IPS DF 4.7 (cell line): ENCODE measurements around the gene OGDH.

Source experiments
- DNase-seq: peaks from one replicate; pipeline ENCODE4 v3.0.0-alpha.2; 2013; ENCODE audit warnings: low spot score; ENCODE audit errors: extremely low read depth

Gene OGDH

GRCh38 chr7:44618045-44618444 is 11.6 kb downstream of the OGDH start:
- DNase-seq: no peak

DNA sequence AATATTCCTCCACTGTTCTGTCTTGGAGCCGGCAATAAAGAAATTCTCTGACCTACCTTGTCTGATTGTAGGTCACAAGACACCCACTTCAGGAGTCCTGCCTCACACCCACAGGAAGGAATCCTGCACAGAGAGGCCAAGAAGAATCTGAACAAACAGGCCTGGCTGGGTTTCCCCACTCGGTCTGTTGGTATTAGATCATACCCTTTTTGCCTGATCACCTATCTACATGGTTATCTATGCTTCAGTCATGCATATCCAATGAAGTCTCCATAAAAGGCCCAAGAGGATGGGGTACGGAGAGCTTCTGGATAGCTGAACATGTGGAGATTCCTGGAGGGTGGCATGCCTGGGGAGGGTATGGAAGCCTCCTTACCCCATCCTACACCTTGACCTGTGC is 12.3 kb downstream of the OGDH start:
- no peak for DNase-seq

DNA sequence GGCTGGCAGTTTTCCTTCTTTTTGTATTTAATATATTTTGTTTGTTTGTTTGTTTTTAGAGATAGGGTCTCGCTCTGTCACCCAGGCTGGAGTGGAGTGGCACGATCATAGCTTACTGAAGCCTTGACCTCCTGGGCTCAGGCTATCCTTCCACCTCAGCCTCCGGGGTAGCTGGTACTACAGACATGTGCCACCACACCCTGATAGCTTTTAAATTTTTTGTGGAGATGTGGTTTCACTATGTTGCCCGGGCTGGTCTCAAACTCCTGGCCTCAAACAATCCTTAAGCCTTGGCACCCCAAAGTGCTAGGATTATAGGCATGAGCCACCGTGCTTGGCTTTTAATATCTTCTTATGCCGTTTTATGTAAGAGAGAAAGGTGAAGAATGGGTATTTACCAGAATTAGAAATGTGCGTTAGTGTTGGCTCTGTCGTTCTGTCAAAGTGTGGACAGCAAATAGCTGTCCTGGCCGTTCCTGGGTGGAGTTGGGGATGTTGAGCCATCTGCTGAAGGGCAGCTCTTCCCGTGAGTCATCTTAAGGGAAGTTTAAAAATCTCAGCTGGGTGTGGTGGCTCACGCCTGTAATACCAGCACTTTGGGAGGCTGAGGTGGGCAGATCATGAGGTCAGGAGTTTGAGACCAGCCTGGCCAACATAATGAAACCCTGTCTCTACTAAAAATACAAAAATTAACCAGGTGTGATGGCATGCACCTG is 14.8 kb downstream of the OGDH start:
- no peak for DNase-seq

GRCh38 chr7:44621750-44622103 is 15.3 kb downstream of the OGDH start:
- DNase-seq: no peak

- no peak for DNase-seq
Measured at GRCh38 chr7:44622342-44623151, 16.1 kb downstream of the OGDH start.

GRCh38 chr7:44624318-44624717 is 17.9 kb downstream of the OGDH start:
- no peak for DNase-seq

DNA sequence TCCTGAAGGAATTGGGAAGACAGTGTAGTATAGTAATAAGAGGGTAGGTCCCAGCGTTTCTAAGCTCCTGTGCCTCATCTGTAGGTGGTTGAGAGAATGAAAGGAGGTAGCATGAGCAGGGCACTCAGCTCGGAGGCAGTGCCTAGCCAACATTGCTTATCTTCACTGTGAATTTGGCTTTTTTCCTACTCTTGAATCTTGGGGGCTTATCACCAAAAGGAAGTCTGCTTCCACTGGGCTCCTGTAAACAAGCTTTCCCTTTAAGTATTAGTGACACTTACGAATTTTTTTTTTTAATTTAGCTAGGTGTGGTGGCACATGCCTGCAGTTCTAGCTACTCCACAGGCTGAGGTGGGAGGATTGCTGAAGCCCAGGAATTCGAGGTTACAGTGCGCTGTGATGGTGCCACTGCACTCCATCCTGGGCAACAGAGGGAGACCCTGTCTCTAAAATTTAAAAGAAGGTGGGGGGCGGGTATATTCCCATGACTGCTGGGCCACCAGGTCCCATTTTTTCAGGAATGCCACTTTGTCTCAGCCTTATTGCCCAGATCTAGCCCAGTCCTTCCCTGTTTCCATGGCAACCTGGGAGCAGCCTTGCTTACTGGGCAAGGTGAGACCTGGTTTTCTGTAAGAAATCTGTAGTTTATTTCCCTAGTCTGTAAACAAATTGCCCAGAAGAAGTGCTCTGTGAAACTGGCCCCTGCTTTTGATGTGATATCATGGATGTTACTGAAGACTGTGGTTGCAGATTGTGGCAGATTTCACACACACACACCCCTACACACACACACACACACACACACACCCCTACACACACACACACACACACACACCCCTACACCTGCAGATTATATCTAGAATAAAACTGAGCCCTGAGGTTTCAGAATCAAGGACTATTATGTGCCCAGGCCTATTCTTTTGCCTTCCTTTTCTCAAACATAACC is 19.4 kb downstream of the OGDH start:
- DNase-seq: no peak

DNA sequence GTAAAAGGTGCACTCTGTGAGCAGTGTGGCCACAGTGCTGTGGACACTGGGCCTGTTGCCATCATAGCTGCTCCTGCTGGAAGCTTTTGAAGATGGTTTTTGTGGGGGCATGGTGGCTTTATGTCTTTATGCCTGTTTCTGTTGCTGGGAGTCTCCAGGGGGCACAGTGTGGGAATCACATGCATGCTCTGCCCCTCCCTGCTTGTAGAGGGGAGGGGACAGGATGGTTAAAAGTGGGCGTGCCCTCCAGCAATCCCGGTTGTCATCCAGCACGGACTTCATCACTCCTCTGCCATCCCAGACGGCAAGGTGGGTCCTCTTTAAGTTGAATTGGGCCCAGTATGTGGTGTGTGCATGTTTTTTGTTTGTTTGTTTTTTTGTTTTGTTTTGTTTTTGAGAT is 20.2 kb downstream of the OGDH start:
- no peak for DNase-seq

GRCh38 chr7:44629829-44630522 is 23.5 kb downstream of the OGDH start:
- DNase-seq: no peak

DNA sequence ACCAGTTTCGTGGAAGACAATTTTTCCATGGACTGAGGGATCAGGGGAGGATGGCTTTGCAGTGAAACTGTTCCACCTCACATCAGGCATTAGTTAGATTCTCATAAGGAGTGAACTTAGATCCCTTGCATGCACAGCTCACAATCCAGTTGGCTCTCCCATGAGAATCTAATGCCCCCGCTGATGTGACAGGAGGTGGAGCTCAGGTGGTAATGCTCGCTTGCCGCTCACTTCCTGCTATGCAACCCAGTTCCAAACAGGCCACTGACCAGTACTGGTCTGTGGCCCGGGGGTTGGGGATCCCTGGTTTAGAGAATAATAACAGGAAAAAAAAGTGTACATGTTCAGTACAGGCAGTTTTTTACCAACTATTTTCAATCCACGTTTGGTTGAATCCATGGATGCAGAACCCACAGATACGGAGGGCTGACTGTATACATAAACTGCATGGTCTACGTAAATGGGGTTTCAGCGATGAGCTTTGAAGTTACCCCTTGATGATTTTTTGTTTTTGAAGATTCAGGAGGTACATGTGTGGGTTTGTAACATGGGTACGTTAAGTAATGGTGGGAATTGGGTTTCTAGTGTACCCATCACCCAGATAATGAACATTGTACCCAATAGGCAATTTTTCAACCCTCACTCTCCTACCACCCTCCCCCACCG is 24.5 kb downstream of the OGDH start:
- DNase-seq: no peak

DNA sequence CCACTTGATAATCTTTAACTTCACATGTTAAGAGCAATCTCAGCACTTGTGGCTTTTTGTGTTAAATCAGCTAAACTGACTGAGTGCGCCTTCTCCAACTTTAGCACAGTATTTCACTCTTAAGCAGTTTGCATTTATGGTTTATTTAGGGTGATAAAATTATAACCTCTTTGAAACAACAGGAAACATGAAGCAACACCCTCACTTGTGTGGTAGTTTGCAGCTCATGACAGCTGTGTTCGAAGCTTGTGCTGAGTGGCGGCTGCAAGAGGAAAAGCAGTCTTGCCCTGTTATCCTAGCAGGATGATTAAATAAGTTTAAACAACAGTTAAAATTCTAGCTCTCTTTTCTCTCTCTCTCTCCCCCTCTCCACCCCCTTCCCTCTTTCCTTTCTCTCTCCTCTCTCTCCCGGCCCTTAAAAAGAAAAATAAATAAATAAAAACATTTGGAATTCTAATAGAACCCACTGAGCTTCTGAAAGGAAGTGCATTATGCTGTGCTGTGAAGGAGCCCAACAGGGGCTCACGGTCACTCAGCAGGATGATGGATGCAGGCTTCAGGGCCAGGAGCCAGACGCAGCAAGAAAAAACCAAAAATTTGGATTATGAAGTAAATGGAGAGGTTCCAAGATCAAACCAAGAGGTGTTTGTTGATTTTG is 25.2 kb downstream of the OGDH start:
- DNase-seq: no peak

DNA sequence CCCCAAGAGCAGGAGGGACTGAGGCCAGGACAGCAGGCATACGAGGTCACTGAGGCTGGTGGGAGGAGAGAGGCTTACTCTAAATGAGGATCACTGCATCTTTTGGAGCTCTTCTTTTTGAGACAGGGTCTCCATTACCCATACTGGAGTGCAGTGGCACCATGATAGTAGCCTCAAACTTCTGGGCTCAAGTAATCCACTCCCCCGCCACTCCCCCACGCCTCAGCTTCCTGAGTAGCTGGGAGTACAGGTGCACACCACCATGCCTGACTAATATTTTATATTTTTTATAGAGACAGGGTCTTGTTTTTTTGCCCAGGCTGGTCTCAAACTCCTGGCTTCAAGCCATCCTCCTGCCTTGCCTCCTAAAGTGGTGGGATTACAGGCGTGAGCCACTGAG is 25.8 kb downstream of the OGDH start:
- DNase-seq: no peak

GRCh38 chr7:44633254-44634186 is 27.1 kb downstream of the OGDH start:
- no peak for DNase-seq

DNA sequence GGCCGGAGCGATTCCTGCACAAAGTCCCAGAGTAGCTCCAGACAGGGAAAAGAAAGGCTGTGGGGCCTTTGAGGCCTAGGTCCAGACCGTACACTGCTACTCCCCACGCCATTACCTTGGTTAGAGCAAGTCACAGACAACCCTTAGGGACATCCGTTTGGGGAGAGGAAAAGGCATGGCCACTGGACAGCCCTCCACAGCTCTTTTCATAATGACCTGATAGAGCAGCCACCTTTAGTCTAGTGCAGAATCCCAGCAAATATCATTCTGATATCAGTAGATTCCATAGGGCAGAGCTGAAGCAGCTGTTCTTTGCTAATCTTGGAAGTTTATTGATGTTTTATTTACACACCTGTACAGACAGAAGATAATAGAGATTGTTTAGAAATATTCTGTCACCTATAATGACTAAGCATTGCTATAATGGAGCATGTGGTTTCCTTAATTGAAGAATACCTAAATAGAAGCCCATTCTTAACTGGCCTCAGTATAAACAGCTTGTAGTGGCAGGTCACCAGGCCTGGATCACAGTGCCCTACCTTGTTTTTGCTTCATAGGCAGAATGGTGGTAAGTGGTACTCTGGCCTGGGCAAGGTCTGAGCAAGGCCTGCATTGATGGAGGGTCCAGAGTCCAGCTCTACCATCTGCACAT is 27.9 kb downstream of the OGDH start:
- no peak for DNase-seq

DNA sequence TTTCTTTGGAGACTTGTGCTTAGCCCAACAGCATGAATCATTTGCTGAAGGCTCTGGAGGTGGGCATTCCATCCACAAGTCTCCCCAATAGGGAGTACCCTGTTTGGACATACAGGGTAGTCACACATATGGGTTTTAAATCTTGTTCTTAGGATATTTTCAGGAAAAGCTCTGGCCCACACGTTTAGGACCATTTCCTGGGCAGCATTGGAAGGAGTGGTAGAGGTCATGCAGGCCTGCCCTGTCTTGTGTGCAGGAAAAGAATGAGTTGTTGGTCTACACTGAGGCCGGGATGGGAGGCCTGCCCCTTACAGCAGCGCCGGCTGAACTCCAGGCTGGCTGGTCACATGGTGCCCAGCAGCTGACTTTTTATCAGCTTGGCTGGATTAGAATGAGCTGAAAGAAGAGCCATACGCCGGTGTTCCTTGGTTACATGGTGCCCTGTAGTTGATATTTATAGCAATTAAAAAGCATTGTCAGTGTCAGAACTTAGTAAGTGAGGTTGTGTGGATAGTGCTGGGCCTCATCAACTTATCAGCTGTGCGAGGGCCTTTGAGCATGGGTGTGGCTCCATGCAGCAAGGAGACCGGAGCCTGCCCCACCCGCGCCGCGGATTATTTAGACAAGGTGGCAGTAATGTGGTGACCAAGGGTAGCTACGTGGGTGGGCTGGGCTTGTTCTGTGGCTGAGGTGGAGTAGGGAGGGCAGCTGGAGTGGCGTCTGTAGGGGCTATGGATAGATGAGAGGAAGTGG is 28.6 kb downstream of the OGDH start:
- DNase-seq: no peak

DNA sequence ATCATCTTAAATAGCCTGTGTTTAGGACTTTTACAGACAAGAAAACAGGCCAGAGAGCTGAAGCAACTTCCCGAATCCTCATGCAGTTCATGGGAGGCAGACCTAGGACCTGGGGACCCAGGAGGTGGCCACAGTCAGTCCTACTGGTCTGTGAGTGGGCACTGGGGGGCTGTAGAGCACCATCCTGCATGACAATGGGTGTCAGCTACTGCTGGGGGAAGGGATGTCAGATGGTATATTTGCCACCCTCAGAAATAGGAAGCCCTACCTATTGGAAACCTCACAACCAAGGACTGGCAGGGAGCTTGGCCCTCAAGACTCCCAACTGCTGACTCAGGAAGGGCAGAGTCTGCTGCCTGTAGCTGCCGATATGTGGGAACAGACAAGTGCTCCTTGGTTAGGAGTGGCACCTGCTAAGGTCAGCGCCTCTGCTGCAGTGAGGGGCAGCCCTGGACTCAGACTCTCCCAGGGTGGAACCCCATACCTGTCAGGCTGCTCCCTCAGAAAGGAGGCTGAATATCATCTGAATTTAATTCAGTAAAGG is 29.7 kb downstream of the OGDH start:
- no peak for DNase-seq

- DNase-seq: no peak
Measured at GRCh38 chr7:44636926-44637325, 30.5 kb downstream of the OGDH start.
